Uterus (tissue), 2 donors: ENCODE data around the gene DSE.

ENCODE experiments used
- CTCF ChIP-seq, 4 experiments: fragments of 200-600 bp in 2 of 4; fragments of 450-650 bp in 2 of 4; sonication (generic) in 2 of 4; IDR thresholded peaks; one replicate each; pipeline ENCODE4 v1.5.1; 2016 to 2019; ENCODE audit warnings: antibody characterized with exemption in 4 of 4, mild to moderate bottlenecking in 2 of 4, moderate library complexity in 1 of 4
- POLR2A ChIP-seq, 2 donors: fragments of 450-650 bp; IDR thresholded peaks; one replicate each; pipeline ENCODE4 v1.6.1; 2016; ENCODE audit warnings: antibody characterized with exemption in 2 of 2, mild to moderate bottlenecking in 1 of 2, moderate library complexity in 1 of 2

- TF ChIP-seq POLR2A (IDR thresholded peaks at IDR 0.05): no peak
- TF ChIP-seq CTCF (IDR thresholded peaks at IDR 0.05): no peak
These were observed 41.6 kb upstream of the DSE start for GRCh38 chr6:116329156-116329555.
